HG02763 (cell line): ENCODE measurements around the gene ARL8A.
"Not testable (repeated sequence)": the region's sequence is repeated elsewhere in the genome, so short reads cannot be mapped to it uniquely, and the experiment has no call there.

Experiments used
- ATAC-seq: cut with Tn5 transposase; IDR thresholded peaks from one replicate; pipeline ENCODE4 v1.9.1; 2021; ENCODE audit warnings: mild to moderate bottlenecking, moderate library complexity; ENCODE audit not compliant: unreplicated experiment

The ARL8A gene

GRCh38 chr1:202176949-202177927 is 32.7 kb upstream of the ARL8A start:
- ATAC-seq = no peak

DNA sequence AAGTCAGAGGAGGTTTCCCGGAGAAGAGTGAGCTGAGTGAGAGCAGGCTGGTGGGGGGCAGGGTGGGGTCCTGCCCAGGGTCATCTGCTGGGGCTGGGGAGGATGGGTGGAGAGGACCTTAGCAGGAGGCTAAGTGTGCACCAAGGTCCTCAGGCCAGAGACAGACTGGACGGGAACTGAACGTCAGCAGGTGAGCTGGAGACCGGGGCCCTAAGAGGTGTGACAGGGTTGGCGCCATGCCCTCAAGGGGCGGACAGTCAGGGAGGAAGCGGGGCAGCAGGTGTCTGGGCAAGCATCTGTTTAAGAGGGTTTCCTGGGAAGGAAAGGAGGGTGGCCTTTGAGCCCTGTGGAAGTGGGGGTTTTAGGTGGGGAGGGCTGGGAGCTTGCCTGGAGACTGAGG is 29.5 kb upstream of the ARL8A start:
- ATAC-seq = no peak

DNA sequence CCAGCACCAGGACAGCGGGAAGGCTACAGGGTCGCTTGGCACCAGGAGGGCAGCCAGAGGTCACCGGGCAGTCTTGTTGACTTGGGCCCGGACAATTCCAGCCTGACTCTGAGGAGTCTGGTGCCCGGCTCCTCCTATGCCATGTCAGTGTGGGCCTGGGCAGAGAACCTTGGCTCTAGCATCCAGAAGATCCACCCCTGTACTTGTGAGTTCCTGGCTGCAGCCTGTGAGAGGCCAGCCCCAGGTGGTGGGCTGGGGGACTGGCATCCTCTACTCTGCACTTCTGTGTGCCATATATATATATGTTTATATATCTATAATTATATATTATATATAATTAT is 27.4 kb upstream of the ARL8A start:
- ATAC-seq = no peak

GRCh38 chr1:202171292-202172014 is 26.9 kb upstream of the ARL8A start:
- no peak for ATAC-seq

DNA sequence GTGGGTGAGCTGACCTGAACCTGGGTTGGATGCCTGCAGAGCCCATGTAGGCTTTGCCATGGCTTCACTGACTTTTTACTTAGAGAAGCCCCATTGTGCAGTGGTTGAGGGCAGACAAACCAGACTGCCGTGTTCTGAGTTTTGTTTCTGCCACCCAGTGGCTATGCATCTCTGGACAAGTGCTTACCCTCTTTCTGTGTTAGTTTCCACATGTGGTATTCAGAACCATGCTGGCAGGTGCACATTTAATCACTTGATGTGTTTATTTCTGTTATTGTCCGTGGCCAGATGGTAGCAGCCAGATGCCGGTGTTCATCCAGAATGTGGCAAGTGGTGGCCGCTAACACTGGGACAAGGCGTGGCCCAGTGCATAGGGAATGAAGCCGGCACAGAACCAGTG is 26.2 kb upstream of the ARL8A start:
- ATAC-seq = no peak

GRCh38 chr1:202168861-202169260 is 24.3 kb upstream of the ARL8A start:
- ATAC-seq = no peak

DNA sequence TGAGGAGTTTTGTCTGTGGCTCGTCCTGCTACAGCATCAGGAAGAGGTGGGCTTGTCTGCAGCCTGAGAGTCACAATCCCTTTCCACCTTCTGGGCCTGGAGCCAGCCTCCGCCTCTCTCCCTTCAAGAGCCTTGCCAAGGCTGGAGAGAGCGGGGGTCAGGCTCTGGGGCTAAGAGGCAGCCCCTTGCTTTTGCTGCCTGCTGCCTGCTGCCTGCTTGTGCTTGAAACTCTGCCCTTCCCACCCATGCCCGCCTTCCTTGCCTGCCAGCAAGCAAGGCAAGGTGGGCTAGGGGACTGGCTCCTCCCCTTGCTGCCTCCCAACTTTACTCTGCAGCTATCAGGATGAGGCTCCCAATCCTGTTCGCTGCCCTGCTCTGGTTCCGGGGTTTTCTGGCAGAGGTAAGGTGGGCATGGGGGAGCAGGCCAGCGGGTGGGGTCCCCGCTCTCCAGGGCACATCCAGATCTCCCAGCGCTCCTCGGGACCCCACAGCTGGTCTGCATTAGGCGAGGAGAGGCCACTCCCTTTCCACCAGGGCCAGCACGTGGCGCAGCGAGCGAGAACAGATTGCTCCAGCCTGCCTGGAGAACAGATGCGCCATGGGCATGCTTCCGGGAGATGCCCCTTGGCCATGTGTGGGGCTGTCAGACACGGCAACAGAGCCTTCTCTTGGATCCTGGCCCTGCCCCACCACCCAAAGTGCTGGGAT is 23.3 kb upstream of the ARL8A start:
- no peak for ATAC-seq

GRCh38 chr1:202167054-202167453 is 22.5 kb upstream of the ARL8A start:
- ATAC-seq = not testable (repeated sequence)

- ATAC-seq = no peak
These were observed 21.7 kb upstream of the ARL8A start for GRCh38 chr1:202165942-202166843.

- no peak for ATAC-seq
These were observed 20.9 kb upstream of the ARL8A start for GRCh38 chr1:202165267-202165941.

- peak; percentile 31 for ATAC-seq
These were observed 19.9 kb upstream of the ARL8A start for GRCh38 chr1:202164271-202165037.

GRCh38 chr1:202163281-202164270 is 19.0 kb upstream of the ARL8A start:
- ATAC-seq = no peak

DNA sequence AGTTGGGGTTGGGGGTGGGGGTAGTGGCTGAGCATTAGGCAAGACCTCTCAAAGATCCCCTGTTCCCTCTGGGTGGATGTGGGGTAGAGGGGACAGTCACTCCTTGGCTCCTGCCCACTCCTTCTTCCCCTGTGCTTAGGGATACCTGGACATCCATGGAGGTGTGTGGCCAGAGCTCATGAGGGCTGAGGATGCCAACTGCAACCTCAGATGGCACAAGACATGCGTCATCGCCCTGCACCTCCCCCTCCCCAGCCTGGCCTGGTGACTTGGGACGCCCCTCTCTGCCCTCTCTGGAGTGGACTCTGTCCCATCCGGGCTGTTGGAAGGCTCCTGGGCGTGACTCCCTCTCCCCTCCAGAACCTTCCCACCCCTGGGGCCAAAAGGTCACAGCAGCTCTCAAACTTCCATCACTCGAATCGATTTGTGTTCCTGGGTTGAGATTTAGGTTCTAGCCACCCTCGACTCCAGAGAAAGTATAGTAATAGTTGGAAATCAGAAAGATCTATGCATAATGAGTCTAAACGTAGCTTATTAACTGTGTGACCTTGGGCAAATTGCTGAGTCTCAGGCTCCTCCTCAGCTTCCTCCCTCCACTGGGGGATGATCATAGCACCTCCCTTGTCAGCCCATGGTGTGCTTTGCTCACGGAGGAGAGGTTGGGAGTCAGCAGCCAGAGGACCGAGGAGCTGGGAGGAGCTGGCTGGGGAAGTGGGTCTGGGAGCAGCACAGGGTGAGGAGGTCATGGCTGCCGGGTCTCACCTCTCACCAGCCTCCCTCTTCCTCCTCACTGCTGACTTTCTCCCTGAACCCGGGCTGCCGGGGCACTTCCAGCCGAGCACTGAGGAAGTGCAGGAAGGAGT is 18.1 kb upstream of the ARL8A start:
- ATAC-seq = no peak

- peak; percentile 36 for ATAC-seq
These were observed 17.5 kb upstream of the ARL8A start for GRCh38 chr1:202162047-202162417.

GRCh38 chr1:202161151-202162046 is 16.9 kb upstream of the ARL8A start:
- no peak for ATAC-seq

DNA sequence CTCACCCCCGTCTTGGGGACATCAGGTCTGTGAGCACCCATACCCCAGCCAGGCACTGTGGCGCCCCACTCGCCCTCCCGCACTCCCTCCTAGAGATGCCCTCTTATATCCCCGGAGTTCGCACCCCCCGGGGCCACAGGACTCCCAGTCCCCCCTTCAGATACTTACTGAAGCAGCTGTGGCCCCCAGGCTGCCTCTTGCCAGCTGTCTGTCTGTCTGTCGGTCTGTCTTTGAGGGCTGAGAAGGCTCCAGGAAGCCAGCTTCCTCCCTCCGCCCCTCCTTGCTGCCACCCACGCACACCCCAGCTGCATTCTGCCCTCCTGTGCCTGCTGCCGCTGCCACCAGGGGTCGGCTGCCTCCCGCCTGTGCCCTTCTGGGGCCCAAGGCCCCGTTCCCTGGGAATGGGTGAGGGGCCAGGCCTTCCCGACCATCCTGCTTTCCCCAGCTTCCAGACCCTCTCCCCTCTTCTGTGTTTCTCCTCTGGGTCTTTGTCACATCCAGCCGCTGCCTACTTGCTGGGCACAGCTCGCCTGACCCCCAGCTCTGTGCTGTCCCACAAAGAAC is 15.9 kb upstream of the ARL8A start, which contains the start of gene PTPN7:
Gene PTPN7, minus strand, starts transcription at position 226 of the 564 bp plus-strand sequence. CDS start 1,200 bp downstream, outside the sequence.
- peak; percentile 48 for ATAC-seq
